Occipital lobe (tissue), 2 donors: ENCODE measurements around the gene ZBED4. TPM values are rescaled to one million over a fixed set of nuclear protein-coding genes. Genes with fewer than 3 reads are reported as not detected.

Experiments
- DNase-seq: peaks from one replicate; lab custom pipeline; 2025; lab: John Stamatoyannopoulos, UW
- total RNA-seq: library from RNA; depleted of rRNA; stranded (reverse); fragments of >200 nt; gene quantifications from one replicate; pipeline ENCODE4 v1.2.3, GENCODE V29; 2014

ZBED4 gene
- total RNA-seq, 1 donor from 2014 or later = 24.2 TPM

DNA sequence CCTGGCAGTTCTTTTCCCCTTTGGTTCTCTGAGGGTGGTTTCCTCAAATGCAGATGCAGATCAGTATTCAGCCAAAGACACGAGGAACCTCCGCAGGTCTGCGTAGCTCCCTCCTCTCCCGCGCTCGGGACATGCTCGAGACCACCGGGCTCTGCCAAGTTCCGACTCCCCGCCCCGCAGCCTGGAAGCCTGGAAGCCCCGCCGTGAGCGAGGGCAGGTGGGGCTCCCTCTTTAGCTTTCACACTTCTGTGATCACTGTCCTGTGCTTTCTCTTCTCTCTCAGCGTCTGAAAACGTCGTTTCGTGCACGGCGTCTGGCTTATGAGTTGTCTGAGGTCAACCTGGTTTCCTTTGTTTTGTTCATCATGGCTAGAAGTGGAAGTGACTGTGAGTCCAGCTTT, 26.6 kb downstream of the ZBED4 start:
- no peak for DNase-seq

DNA sequence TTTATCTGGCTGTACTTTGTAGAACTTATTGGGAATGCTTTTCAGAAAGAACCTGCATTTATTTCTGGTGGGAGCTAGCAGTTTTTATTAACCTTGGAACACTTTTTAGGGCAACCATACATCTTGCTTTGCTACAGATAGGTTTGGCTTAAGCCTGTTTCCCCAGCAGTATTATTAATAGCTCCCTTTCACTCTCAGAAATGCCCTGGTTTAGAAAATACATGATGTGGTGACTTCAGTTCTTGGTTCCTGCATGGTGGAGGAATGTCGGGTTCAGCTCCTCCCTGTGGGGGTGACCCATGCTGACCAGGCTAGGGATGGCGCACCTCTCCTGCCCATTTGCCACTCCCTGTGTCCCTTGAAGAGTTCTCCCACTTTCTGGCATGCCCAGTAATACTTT, 28.2 kb downstream of the ZBED4 start:
- no peak for DNase-seq

DNA sequence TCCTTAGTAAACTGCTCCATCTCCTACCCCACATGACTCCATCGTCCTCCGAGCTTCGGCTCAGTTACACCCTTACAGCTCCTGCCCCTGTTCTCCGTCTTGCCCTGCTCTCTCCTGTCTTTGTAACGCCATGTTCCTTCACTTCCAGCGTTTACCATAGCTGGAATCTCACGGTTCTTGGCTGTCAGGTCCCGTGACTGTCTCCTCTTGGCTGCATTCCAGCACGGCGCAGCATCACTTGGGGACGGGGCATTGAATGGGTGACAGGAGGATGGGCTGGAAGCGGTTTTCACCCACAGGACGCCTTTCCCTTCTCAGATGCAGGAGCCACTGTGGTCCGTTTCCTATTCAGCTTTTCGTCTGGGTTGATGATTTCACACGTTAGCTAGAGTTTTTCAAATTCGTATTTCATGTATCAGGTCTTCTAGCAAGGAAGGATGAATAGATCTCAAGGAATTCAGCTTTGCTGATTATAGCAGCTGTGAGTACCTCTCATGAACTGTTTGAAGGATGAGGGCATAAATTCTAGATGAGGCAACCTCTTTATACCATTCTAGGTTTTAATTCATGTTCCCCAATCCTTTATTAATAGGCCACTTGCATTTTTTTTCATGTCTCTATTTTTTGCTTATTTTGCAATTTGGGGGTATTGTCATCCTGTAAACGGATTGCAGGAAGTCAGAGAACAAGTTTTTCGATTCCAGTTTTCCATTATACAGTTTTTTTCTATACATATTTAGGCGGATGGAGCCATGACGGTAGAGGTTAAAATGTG, 29.1 kb downstream of the ZBED4 start:
- no peak for DNase-seq

DNA sequence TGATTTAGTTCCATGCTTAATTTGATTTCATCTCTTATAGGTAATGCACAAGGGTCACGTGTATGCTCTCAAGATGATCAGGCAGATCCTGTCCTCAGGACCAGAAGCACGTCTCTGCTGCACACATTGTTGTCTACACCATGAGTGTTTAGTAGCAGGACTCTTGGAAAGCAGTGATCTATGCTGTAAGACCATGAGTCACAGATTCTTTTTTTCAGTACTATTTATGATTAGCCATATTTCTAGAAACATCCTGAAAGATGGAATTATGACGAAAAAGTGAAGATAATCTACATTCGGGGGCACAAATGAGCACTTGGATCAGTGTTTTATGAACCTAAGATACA, 29.6 kb downstream of the ZBED4 start:
- DNase-seq = no peak

DNA sequence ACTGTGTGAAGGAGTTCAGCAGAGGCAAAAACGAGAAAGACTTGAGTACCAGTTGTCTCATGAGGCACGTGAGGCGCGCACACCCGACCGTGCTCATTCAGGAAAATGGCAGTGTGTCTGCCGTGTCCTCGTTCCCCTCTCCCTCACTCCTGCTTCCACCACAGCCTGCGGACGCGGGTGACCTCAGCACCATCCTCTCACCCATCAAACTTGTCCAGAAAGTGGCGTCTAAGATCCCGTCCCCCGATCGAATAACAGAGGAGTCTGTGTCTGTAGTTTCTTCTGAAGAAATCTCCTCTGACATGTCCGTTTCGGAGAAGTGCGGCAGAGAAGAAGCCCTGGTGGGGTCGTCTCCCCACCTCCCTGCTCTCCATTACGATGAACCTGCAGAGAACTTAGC, 30.4 kb downstream of the ZBED4 start:
- DNase-seq = no peak

DNA sequence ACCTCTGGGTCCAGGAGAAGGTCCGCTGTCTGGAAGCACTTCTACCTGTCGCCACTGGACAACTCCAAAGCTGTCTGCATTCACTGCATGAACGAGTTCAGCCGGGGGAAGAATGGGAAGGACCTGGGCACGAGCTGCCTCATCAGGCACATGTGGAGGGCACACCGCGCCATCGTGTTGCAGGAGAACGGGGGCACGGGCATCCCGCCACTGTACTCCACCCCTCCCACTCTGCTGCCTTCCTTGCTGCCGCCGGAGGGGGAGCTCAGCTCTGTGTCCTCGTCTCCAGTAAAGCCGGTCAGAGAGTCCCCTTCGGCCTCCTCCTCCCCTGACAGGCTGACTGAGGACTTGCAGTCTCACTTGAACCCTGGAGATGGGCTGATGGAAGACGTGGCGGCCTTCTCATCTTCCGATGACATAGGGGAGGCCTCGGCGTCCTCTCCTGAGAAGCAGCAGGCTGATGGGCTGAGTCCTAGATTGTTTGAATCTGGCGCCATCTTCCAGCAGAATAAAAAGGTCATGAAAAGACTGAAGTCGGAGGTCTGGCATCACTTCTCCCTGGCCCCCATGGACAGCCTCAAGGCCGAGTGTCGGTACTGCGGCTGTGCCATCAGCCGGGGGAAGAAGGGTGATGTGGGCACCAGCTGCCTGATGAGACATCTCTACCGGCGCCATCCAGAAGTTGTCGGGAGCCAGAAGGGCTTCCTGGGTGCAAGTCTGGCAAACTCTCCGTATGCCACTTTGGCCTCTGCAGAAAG, 31.0 kb downstream of the ZBED4 start:
- no peak for DNase-seq

DNA sequence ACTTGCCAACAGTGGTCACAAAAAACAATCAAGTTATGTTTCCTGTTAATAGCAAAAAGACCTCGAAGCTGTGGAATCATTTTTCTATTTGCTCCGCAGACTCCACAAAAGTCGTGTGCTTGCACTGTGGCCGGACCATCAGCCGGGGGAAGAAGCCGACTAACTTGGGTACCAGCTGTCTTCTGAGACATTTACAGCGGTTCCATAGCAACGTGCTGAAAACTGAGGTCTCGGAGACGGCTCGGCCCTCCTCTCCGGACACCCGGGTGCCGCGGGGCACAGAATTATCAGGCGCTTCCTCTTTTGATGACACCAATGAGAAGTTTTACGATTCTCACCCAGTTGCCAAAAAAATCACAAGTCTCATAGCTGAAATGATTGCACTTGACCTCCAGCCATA, 31.6 kb downstream of the ZBED4 start:
- DNase-seq = no peak

DNA sequence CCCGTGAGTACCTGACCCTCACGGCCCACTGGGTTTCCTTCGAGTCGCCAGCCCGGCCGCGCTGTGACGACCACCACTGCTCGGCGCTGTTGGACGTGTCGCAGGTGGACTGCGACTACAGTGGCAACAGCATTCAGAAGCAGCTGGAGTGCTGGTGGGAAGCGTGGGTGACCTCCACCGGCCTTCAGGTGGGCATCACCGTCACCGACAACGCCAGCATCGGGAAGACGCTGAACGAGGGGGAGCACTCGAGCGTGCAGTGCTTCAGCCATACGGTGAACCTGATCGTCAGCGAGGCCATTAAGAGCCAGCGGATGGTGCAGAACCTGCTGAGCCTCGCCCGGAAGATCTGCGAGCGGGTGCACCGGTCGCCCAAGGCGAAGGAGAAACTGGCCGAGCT, 32.2 kb downstream of the ZBED4 start:
- no peak for DNase-seq

DNA sequence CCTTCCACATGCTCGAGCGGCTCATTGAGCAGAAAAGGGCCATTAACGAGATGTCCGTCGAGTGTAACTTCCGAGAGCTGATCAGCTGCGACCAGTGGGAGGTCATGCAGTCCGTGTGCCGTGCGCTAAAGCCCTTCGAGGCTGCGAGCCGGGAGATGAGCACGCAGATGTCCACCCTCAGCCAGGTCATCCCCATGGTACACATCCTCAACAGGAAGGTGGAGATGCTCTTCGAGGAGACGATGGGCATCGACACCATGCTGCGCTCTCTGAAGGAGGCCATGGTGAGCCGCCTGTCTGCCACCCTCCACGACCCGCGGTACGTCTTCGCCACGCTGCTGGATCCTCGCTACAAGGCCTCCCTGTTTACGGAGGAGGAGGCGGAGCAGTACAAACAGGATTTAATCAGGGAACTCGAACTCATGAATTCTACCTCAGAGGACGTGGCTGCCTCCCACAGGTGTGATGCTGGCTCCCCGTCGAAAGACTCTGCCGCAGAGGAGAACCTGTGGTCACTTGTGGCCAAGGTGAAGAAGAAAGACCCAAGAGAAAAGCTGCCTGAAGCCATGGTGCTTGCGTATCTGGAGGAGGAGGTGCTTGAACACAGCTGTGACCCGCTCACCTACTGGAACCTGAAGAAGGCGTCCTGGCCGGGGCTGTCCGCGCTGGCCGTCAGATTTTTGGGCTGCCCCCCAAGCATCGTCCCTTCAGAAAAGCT, 32.9 kb downstream of the ZBED4 start:
- no peak for DNase-seq

DNA sequence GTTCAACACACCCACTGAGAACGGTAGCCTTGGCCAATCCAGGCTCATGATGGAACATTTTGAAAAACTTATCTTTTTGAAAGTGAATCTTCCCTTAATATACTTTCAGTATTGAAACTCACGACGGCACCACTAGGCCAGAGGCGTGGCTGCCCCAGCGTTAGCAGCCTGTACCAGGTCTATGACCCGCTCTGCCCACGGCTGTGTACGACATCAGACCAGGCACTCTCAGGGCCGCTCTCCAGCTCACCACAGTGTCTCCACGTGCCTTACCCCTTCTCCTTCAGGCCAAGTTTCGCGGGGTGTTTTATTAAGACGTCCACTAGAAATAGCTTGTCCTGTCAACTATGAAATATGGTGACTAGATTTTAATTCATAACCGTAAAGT, 33.4 kb downstream of the ZBED4 start:
- no peak for DNase-seq

DNA sequence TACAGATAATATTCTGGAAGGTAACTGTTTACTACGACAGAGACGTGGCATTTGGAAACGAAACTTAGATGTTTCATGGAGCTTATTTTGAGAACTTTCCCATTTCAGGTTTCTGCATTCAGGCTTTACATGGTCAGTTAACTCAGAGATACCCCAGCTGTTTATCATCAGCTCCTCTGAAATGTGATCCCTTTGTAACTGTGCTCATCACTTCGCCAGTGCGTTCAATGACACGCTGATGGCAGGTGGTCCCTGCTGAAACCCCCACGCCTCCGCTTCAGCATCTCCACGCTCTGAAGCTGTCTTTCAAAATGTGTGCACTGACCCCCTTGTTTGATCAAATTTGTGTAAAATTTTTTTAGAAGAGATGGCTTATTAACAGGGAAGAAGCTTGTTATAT, 34.1 kb downstream of the ZBED4 start:
- DNase-seq = no peak

DNA sequence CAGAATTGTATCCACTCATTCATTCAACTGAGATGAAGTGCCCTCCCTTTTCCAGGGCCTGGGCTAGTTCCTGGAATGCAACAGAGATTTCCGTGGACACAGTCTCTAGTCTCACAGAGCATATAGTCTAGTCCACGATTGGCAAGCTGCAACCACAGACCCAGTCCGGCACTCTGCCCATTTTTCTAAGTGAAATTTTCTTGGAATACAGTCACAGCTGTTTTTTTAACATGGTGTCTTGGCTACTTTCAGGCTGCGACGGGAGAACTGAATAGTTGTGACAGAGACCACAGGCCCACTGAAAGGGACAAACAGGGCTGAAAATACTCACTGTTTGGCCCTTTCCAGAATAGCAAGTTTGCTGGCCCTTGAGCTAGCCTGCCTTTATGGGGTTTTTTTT, 35.4 kb downstream of the ZBED4 start:
- no peak for DNase-seq

DNA sequence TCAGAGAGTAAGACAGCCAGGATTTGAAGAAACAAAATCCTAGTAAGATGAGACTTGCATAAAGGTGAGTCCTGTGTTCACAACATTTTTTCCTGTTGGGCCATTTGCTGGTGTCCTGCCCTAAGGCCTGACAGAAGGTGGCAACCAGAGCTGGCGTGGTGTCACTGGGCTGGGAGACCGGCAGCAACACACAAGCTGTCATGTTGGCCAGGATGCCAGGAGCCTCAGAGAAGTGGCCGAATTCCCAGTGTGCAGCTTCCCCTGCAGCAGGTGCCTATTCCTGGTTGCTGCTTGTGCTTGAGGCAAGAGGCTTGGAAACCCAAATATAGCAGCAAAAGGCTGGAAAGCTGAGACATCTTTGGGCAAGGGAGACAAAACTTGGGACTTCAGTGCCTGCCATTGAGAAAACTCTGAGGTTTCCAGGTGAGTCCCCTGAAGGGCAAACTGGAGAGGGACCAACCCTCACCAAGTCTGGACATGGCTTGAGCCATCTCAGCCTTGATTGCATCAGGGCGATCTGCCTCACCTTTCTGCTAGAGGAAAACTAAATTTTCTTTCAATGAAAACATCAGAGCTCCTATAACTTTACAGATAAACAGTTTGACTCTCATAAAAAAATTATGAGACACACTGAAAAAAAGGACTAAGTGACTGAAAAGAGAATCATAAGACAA, 38.7 kb downstream of the ZBED4 start:
- peak; percentile 41 for DNase-seq

DNA sequence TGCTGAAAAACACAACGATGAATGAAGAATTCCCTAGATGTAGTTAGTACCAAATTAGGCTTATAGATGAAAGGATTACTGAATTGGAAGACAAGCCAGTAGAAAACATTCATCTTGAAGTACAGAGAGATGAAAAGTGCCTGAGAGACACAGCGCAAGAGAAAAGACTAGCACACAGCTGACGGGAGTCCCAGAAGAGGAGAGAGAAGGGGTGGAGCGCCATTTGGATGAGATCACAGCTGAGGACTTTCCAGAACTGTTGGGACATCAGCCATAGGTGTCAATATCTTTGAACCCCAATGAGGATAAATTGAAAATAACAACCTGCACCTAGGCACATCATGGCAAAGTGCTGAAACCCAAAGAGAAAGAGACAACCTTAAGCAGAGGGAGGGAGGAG, 39.4 kb downstream of the ZBED4 start:
- no peak for DNase-seq

DNA sequence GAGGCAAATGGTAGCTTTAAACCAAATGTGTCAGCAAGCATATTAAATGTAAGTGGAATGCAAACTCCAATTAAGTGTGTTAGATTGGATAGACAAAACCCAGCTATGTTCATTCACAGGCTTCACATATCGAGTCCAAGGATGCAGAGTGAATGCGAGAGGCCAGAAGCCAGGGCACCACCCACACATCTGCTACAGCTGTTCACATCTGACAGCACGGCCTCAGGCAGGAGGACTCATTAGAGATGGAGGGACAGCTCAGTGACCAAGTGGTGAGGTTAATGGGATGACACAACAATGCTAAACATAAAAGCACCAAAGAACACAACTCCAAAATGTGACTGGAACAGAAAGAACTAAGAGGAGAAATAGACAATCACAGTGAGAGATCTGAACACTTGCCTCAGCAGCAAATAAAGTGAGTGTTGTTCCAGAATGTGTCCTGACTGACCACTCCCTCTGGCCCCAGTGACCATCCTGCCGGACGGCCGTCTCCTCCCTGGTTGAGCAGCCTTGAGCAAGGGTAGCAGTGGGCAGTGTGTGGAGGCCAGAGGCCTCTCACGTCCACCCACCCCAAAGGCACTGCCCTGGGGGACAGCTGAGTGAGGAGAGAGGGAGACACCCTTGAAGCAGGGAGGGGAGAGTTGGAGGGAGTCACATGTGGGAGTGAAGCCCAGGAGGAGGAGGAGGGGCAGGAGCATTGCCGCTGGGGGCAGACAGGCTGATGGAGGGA, 40.8 kb downstream of the ZBED4 start:
- no peak for DNase-seq

DNA sequence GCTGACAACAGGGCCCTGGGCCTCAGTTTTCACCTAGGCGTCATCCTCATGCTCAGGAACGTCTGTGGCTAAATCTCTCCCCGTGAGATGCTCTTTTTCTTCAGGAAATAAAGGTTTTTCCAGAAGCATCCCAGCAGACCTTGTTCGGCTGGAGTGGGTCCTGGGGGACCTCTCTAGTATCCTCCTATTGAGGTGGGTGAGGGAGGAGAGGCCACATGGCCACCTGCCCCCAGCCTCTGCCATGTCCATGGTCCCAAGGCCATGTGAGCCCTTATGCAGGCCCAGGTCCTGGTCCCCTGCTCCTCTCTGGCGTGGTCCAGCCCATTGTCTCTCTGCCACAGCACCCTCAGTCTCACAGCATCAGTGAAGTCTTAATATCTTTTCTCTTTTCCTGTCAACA, 42.6 kb downstream of the ZBED4 start:
- DNase-seq = no peak

DNA sequence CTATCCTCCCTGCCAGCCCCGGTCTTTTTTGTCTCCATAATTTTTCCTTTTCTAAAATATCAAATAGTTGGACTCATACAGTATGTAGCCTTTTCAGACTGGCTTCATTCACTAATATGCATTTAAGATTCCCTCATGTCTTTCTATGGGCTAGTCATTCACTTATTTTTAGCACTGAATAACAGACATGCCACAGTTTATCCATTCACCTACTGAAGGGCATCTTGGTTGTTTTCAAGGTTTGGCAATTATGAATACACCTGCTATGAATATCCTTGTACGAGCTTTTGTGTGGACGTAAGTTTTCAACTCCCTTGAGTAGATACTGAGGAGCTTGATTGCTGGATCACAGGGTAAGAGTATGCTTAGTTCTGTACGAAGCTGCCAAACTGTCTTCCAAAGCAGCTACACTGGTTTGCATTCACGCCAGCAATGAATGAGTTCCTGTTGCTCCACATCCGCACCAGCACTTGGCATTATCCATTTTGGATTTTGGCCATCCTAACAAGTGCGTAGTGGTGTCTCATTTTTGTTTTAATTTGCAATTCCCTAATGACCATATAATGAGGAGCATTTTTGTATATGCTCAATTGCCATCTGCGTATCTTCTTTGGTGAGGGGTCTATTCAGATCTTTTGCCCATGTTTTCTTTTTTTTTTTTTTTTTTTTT, 43.5 kb downstream of the ZBED4 start:
- no peak for DNase-seq

DNA sequence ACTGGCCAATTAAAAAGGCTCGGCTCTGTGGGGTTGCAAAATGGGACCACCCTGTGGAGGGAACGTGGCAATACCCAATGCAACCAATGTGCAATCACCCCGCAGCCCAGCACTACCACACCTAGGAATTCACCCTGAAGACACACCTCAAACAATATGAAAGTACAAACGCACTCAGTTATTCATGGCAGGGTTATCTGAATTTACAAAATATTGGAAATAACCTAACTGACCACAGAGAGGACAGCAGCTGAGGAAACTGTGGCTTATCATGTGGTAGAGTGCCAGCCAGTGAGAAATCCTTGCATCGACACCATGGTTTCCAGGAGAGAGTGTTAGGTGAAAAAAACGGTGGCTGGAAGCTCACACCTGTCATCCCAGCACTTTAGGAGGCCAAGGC, 45.9 kb downstream of the ZBED4 start:
- no peak for DNase-seq

DNA sequence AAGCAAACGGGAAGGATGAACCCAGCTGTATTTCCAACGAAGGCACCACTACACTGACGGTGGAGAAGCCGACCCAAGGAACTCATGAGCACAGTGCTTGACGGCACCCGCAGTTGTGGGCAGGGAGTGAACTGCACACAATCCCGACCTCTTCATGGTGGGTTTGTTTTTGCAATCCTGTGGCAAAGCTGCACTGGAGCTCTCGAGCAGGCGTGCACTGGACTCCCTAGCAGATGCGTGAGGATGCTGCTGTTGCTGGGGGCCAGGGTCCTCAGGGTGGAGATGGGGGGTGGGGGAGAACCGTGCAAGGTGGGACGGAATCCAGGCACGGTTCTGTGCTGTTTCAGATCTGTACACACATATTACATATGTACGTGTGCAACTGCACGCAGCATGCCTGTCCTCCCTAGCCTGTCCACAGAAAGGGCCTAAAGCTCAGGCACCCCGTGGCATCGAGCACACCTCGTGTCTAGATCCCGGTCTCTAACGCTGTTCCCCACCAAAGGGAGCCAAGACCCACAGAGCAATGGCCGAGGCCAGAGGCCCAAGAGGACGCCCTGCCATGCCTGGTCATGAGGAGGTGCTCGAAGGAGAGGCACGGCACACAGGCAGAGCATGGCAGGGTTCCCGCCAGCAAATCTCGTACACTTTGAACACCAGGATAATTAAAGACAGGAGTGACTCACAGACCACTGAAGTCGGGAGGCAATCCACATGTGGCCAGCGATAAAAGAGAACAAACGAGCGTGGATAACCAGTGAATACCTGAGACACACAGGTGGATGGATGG, 47.0 kb downstream of the ZBED4 start:
- DNase-seq = no peak

DNA sequence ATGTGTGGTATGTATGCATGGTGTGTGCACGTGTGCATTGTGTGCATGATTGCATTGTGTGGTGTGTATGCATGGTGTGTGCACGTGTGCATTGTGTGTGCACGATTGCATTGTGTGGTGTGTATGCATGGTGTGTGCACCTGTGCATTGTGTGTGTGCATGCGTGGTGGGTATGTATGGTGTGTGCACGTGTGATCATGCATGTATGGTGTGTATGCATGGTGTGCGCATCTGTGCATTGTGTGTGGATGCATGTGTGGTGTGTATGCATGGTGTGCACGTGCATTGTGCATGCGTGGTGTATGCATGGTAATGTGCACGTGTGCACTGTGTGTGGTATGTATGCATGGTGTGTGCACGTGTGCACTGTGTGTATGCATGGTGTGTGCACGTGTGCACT, 47.8 kb downstream of the ZBED4 start:
- DNase-seq = no peak
